Tibial nerve (tissue), 4 donors: Measurements from ENCODE around the gene SHISA6.

Source experiments
- EP300 ChIP-seq, 2 donors: sonication (generic); formaldehyde crosslinking; IDR thresholded peaks; one replicate each; pipeline ENCODE4 v1.6.1; 2017; ENCODE audit warnings: antibody characterized with exemption in 2 of 2, mild to moderate bottlenecking in 1 of 2
- TF ChIP-seq, protein P1 (sequence below), 5 experiments: fragments of 200-600 bp in 3 of 5; fragments of 450-650 bp in 2 of 5; sonication (generic) in 3 of 5; IDR thresholded peaks; one replicate each; pipeline ENCODE4 v1.5.1; 2016 to 2019; ENCODE audit warnings: antibody characterized with exemption in 5 of 5, mild to moderate bottlenecking in 3 of 5, moderate library complexity in 2 of 5

DNA sequence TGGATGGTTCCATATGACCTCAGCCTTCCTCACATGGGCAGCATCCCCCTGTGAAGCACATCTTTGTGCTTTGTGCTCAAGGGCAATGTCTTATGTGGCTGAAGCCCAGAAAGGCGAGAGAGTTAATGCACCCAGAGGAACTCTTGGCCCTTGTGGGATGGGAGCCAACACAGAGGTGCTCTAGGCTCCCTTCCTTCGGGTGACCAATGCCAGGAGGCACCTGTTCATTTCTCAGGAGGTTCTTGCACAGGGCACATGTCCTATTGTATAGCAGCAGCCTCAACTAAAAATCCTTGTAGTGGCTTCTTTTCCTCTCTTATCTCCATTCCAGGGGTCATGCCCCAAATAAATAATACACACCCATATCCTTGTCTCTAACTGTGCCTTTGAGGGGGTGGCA lies 273.6 kb downstream of the SHISA6 start:
- TF ChIP-seq, protein P1, sequence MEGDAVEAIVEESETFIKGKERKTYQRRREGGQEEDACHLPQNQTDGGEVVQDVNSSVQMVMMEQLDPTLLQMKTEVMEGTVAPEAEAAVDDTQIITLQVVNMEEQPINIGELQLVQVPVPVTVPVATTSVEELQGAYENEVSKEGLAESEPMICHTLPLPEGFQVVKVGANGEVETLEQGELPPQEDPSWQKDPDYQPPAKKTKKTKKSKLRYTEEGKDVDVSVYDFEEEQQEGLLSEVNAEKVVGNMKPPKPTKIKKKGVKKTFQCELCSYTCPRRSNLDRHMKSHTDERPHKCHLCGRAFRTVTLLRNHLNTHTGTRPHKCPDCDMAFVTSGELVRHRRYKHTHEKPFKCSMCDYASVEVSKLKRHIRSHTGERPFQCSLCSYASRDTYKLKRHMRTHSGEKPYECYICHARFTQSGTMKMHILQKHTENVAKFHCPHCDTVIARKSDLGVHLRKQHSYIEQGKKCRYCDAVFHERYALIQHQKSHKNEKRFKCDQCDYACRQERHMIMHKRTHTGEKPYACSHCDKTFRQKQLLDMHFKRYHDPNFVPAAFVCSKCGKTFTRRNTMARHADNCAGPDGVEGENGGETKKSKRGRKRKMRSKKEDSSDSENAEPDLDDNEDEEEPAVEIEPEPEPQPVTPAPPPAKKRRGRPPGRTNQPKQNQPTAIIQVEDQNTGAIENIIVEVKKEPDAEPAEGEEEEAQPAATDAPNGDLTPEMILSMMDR (IDR thresholded peaks at IDR 0.05) = no peak
- TF ChIP-seq EP300 (IDR thresholded peaks at IDR 0.05) = no peak
